ENCODE data around the gene SPO11. TPM values are rescaled to one million over a fixed set of nuclear protein-coding genes. Genes with fewer than 3 reads are reported as not detected.
A peak's percentile ranks its signal among the peaks of the same experiment; 100 is the strongest.

The SPO11 gene
- total and polyA plus RNA-seq, 10 of the 15 experiments (the other 5 are each of a cell fraction or from before 2014, with no cell fraction given): not detected

DNA sequence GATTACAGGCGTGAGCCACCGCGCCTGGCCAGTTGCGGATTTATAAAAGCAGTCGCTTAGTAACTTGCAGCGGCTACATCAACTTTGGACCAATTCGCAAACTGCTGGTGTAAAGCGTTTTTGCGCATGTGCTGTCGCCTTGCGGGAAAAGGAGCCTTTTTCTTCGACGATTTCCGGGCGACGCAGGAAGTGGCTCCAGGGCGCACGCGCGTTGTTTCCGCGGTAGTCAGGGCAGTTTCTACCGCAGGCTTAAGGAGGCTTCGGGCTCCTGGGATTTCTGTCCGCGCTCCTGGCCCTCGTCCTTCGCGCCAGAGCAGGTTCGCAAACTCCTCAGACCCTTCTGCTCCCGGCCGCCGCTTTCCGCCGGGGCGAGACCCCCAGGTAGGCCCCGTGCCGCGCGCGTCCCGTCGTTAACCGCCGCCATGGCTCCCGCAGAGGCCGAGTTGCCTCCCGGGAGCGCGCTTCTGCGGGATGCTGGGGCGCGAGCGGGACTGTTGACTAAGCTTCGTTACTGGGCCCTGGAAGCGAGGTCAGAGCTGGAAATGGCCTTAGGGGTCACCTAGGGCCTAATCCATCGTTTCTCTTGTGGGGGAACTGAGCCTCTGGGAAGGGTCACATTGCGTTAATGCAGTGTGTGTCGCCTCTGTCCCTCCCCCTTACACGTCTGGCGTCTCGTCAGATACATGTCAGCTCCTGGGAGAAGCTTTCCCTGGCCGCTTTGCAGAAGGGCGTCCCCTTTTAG is 21.6 kb downstream of the SPO11 start, which contains the start of gene RAE1 (continued):
- TF ChIP-seq, protein P1, sequence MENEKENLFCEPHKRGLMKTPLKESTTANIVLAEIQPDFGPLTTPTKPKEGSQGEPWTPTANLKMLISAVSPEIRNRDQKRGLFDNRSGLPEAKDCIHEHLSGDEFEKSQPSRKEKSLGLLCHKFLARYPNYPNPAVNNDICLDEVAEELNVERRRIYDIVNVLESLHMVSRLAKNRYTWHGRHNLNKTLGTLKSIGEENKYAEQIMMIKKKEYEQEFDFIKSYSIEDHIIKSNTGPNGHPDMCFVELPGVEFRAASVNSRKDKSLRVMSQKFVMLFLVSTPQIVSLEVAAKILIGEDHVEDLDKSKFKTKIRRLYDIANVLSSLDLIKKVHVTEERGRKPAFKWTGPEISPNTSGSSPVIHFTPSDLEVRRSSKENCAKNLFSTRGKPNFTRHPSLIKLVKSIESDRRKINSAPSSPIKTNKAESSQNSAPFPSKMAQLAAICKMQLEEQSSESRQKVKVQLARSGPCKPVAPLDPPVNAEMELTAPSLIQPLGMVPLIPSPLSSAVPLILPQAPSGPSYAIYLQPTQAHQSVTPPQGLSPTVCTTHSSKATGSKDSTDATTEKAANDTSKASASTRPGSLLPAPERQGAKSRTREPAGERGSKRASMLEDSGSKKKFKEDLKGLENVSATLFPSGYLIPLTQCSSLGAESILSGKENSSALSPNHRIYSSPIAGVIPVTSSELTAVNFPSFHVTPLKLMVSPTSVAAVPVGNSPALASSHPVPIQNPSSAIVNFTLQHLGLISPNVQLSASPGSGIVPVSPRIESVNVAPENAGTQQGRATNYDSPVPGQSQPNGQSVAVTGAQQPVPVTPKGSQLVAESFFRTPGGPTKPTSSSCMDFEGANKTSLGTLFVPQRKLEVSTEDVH (IDR thresholded peaks at IDR 0.05; ENCODE audit: low read depth, partially characterized antibody): peak; percentile 71
- TF ChIP-seq KLF5 (IDR thresholded peaks at IDR 0.05; ENCODE audit: partially characterized antibody) (peak; percentile 30), STAT1 (conservative IDR thresholded peaks at IDR 0.05) (0 out of 2 replicates have a peak, but pooled peaks have one; percentile 34), SUZ12 (IDR thresholded peaks at IDR 0.05; ENCODE audit: unreplicated experiment) (no peak), NR2C1 (IDR thresholded peaks at IDR 0.05) (no peak), SUPT20H (IDR thresholded peaks at IDR 0.05; ENCODE audit: borderline replicate concordance, control insufficient read depth, low read depth, low read length) (no peak), HCFC1 (IDR thresholded peaks at IDR 0.05; ENCODE audit: low read length) (peak; percentile 53; the same call in 1 of the 2 replicates), FOS (IDR thresholded peaks at IDR 0.05; ENCODE audit: borderline replicate concordance, extremely low read depth, insufficient read length) (no peak), USF1 (IDR thresholded peaks at IDR 0.05; ENCODE audit: borderline replicate concordance, extremely low read length, insufficient read depth, low read depth, low read length) (no peak), ATF3 (IDR thresholded peaks at IDR 0.05; ENCODE audit: borderline replicate concordance, extremely low read depth, low read depth, low read length) (no peak), ZBTB40 (IDR thresholded peaks at IDR 0.05; ENCODE audit: borderline replicate concordance) (peak; percentile 87), RB1 (IDR thresholded peaks at IDR 0.05; ENCODE audit: borderline replicate concordance) (peak; percentile 63; the same call in 1 of the 2 replicates), KDM1A (IDR thresholded peaks at IDR 0.05; ENCODE audit: borderline replicate concordance) (no peak), PKNOX1 (IDR thresholded peaks at IDR 0.05) (no peak), EGR1 (IDR thresholded peaks at IDR 0.05; ENCODE audit: borderline replicate concordance in 1 of 2, low read depth in 2 of 2, low read length in 2 of 2) (no peak), GATAD2B (conservative IDR thresholded peaks at IDR 0.05; ENCODE audit: low read depth) (peak; percentile 61; the same call in 1 of the 2 replicates)
- TF ChIP-seq, protein P2, sequence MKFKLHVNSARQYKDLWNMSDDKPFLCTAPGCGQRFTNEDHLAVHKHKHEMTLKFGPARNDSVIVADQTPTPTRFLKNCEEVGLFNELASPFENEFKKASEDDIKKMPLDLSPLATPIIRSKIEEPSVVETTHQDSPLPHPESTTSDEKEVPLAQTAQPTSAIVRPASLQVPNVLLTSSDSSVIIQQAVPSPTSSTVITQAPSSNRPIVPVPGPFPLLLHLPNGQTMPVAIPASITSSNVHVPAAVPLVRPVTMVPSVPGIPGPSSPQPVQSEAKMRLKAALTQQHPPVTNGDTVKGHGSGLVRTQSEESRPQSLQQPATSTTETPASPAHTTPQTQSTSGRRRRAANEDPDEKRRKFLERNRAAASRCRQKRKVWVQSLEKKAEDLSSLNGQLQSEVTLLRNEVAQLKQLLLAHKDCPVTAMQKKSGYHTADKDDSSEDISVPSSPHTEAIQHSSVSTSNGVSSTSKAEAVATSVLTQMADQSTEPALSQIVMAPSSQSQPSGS (IDR thresholded peaks at IDR 0.05; ENCODE audit: low read length): no peak

Data from GM12878 (cell line).